GM19438 (cell line): Measurements from ENCODE around the gene KIF23.

ENCODE experiments used
- ATAC-seq: cut with Tn5 transposase; IDR thresholded peaks from one replicate; pipeline ENCODE4 v1.9.1; 2021; ENCODE audit warnings: low read depth; ENCODE audit not compliant: unreplicated experiment

Gene KIF23

GRCh38 chr15:69482686-69483256, 68.6 kb downstream of the KIF23 start:
- ATAC-seq = no peak

GRCh38 chr15:69484837-69485236, 70.7 kb downstream of the KIF23 start:
- ATAC-seq = no peak

GRCh38 chr15:69486481-69487110, 72.4 kb downstream of the KIF23 start:
- no peak for ATAC-seq

- no peak for ATAC-seq
These were observed 75.0 kb downstream of the KIF23 start for GRCh38 chr15:69489073-69489571.

GRCh38 chr15:69490356-69491037, 76.3 kb downstream of the KIF23 start:
- ATAC-seq = no peak

- ATAC-seq = no peak
These were observed 76.9 kb downstream of the KIF23 start for GRCh38 chr15:69491038-69491505.

- no peak for ATAC-seq
These were observed 79.3 kb downstream of the KIF23 start for GRCh38 chr15:69493406-69493805.

GRCh38 chr15:69496001-69496400, 81.9 kb downstream of the KIF23 start:
- no peak for ATAC-seq

- ATAC-seq = no peak
These were observed 82.9 kb downstream of the KIF23 start for GRCh38 chr15:69497076-69497475.

GRCh38 chr15:69497667-69498066, 83.5 kb downstream of the KIF23 start:
- no peak for ATAC-seq
